Skeletal muscle satellite cell (primary cell): ENCODE results near the gene RALGAPA1. TPM values are rescaled to one million over a fixed set of nuclear protein-coding genes. Genes with fewer than 3 reads are reported as not detected.
"Not testable (repeated sequence)": the region's sequence is repeated elsewhere in the genome, so short reads cannot be mapped to it uniquely, and the experiment has no call there.

Experiments used
- H3K27me3 ChIP-seq: 2 replicates; pipeline ENCODE4 v1.7.0; 2013; ENCODE audit warnings: low read length; ENCODE audit not compliant: control insufficient read depth, insufficient read depth
- H3K36me3 ChIP-seq: 2 replicates; pipeline ENCODE4 v1.7.0; 2013; ENCODE audit warnings: mild to moderate bottlenecking, control low read depth, low read length; ENCODE audit not compliant: insufficient read depth
- H3K4me1 ChIP-seq: 2 replicates; pipeline ENCODE4 v1.7.0; 2013; ENCODE audit warnings: low read length; ENCODE audit not compliant: control insufficient read depth, insufficient read depth
- H3K4me2 ChIP-seq: 2 replicates; pipeline ENCODE4 v1.7.0; 2013; ENCODE audit warnings: mild to moderate bottlenecking, low read length
- H3K4me3 ChIP-seq: 2 replicates; pipeline ENCODE4 v1.7.0; 2013; ENCODE audit warnings: low read length
- H3K9ac ChIP-seq: 2 replicates; pipeline ENCODE4 v1.7.0; 2013; ENCODE audit warnings: mild to moderate bottlenecking, low read depth, low read length, moderate library complexity
- H3K9me3 ChIP-seq: replicated peaks from 2 replicates; pipeline ENCODE4 v1.7.0; 2013; ENCODE audit warnings: mild to moderate bottlenecking, control low read depth, low read length
- total RNA-seq: library from RNA; depleted of rRNA; stranded (reverse); fragments of >200 nt; gene quantifications from 2 replicates; pipeline ENCODE4 v1.2.3, GENCODE V29; 2012; rRNA removed

Gene RALGAPA1
- total RNA-seq = 22.1 and 34.1 TPM in 2 replicates

- H3K4me3 ChIP-seq = peak within 1 kb of the TSS; percentile 94
- H3K4me2 ChIP-seq = peak within 1 kb of the TSS; percentile 91
- H3K9ac ChIP-seq = peak within 1 kb of the TSS; percentile 92
- not testable (repeated sequence) for H3K36me3 ChIP-seq, H3K9me3 ChIP-seq, H3K27me3 ChIP-seq
- peaks cover 14% of the 10 kb centered on the region for H3K4me1 ChIP-seq
These were observed at the start of gene RALGAPA1 for GRCh38 chr14:35808638-35809563. Gene RALGAPA1, minus strand, starts transcription at chr14:35809295. Its CDS starts 460 bp downstream, at chr14:35808835.

- no peaks in the 10 kb centered on the region for H3K36me3 ChIP-seq
- no peaks in the 10 kb centered on the region for H3K4me1 ChIP-seq
- H3K27me3 ChIP-seq = no peaks in the 10 kb centered on the region
- H3K9me3 ChIP-seq = no peaks in the 10 kb centered on the region
- H3K9ac ChIP-seq = no peak overlapping the region
- no peak overlapping the region for H3K4me2 ChIP-seq
- no peak overlapping the region for H3K4me3 ChIP-seq
These were observed 49.6 kb upstream of the RALGAPA1 start for GRCh38 chr14:35858521-35859209.

- Histone ChIP-seq H3K4me1 (no peaks in the 10 kb centered on the region), H3K27me3 (no peaks in the 10 kb centered on the region), H3K9ac (no peak overlapping the region), H3K4me3 (no peak overlapping the region), H3K4me2 (no peak overlapping the region), H3K36me3 (peaks cover 3% of the 10 kb centered on the region), H3K9me3 (no peaks in the 10 kb centered on the region)
These were observed 46.9 kb upstream of the RALGAPA1 start for GRCh38 chr14:35855876-35856481.

- H3K9ac ChIP-seq = no peak overlapping the region
These were observed 45.7 kb upstream of the RALGAPA1 start for GRCh38 chr14:35854696-35855270.

GRCh38 chr14:35853225-35853624, 44.1 kb upstream of the RALGAPA1 start:
- H3K9me3 ChIP-seq = no peaks in the 10 kb centered on the region
- no peaks in the 10 kb centered on the region for H3K27me3 ChIP-seq
- H3K4me2 ChIP-seq = no peak overlapping the region
- no peak overlapping the region for H3K9ac ChIP-seq
- H3K4me3 ChIP-seq = no peak overlapping the region
- peaks cover 3% of the 10 kb centered on the region for H3K36me3 ChIP-seq
- no peaks in the 10 kb centered on the region for H3K4me1 ChIP-seq

More at GRCh38 chr14:35854696-35855270, 45.7 kb upstream of the RALGAPA1 start:
- Histone ChIP-seq H3K36me3 (peaks cover 3% of the 10 kb centered on the region), H3K9me3 (no peaks in the 10 kb centered on the region), H3K4me2 (no peak overlapping the region), H3K4me1 (no peaks in the 10 kb centered on the region), H3K27me3 (no peaks in the 10 kb centered on the region), H3K4me3 (no peak overlapping the region)

- H3K4me3 ChIP-seq = no peak overlapping the region
- H3K4me1 ChIP-seq = no peaks in the 10 kb centered on the region
- H3K9ac ChIP-seq = no peak overlapping the region
- H3K27me3 ChIP-seq = no peaks in the 10 kb centered on the region
- no peaks in the 10 kb centered on the region for H3K9me3 ChIP-seq
- peaks cover 3% of the 10 kb centered on the region for H3K36me3 ChIP-seq
- H3K4me2 ChIP-seq = no peak overlapping the region
These were observed 42.7 kb upstream of the RALGAPA1 start for GRCh38 chr14:35851823-35852222.

GRCh38 chr14:35849122-35849521, 40.0 kb upstream of the RALGAPA1 start:
- peaks cover 7% of the 10 kb centered on the region for H3K36me3 ChIP-seq
- no peaks in the 10 kb centered on the region for H3K9me3 ChIP-seq
- H3K4me3 ChIP-seq = no peak overlapping the region
- H3K27me3 ChIP-seq = no peaks in the 10 kb centered on the region
- H3K9ac ChIP-seq = no peak overlapping the region
- no peaks in the 10 kb centered on the region for H3K4me1 ChIP-seq
- H3K4me2 ChIP-seq = no peak overlapping the region

- H3K9me3 ChIP-seq = no peaks in the 10 kb centered on the region
- H3K36me3 ChIP-seq = peaks cover 11% of the 10 kb centered on the region
- no peaks in the 10 kb centered on the region for H3K4me1 ChIP-seq
These were observed 38.5 kb upstream of the RALGAPA1 start for GRCh38 chr14:35847636-35848035.

GRCh38 chr14:35844494-35844893, 35.4 kb upstream of the RALGAPA1 start:
- no peaks in the 10 kb centered on the region for H3K9me3 ChIP-seq
- H3K27me3 ChIP-seq = no peaks in the 10 kb centered on the region
- H3K36me3 ChIP-seq = peaks cover 8% of the 10 kb centered on the region
- H3K9ac ChIP-seq = no peak overlapping the region
- H3K4me2 ChIP-seq = no peak overlapping the region
- H3K4me1 ChIP-seq = no peaks in the 10 kb centered on the region
- H3K4me3 ChIP-seq = no peak overlapping the region

More at GRCh38 chr14:35847636-35848035, 38.5 kb upstream of the RALGAPA1 start:
- Histone ChIP-seq H3K4me3 (no peak overlapping the region), H3K9ac (no peak overlapping the region), H3K27me3 (no peaks in the 10 kb centered on the region), H3K4me2 (no peak overlapping the region)

GRCh38 chr14:35842245-35842644, 33.1 kb upstream of the RALGAPA1 start:
- H3K9ac ChIP-seq, H3K36me3 ChIP-seq, H3K4me2 ChIP-seq, H3K27me3 ChIP-seq, H3K9me3 ChIP-seq, H3K4me3 ChIP-seq, H3K4me1 ChIP-seq: not testable (repeated sequence)

GRCh38 chr14:35841704-35842103, 32.6 kb upstream of the RALGAPA1 start:
- H3K36me3 ChIP-seq, H3K27me3 ChIP-seq, H3K4me2 ChIP-seq, H3K9me3 ChIP-seq, H3K9ac ChIP-seq, H3K4me1 ChIP-seq, H3K4me3 ChIP-seq: not testable (repeated sequence)
